NT2/D1 (cell line): ENCODE measurements around the gene FKBP10.

Experiments
- DNase-seq: peaks from one replicate; pipeline ENCODE4 v3.0.0-alpha.2; 2011; ENCODE audit warnings: low read depth, low spot score
- H3K27me3 ChIP-seq: 2 replicates; pipeline ENCODE4 v1.6.0; 2011; ENCODE audit warnings: mild to moderate bottlenecking; ENCODE audit not compliant: insufficient read length, insufficient read depth
- H3K36me3 ChIP-seq: 2 replicates; pipeline ENCODE4 v1.6.1; 2011; ENCODE audit warnings: mild to moderate bottlenecking, low read length, mixed read lengths; ENCODE audit not compliant: insufficient read depth, insufficient read length
- H3K4me1 ChIP-seq: 2 replicates; pipeline ENCODE4 v1.5.1; 2011; ENCODE audit not compliant: insufficient read depth, insufficient read length
- H3K4me3 ChIP-seq: 2 replicates; pipeline ENCODE4 v1.5.1; 2011; ENCODE audit warnings: low read depth; ENCODE audit not compliant: insufficient read length
- H3K9ac ChIP-seq: 2 replicates; pipeline ENCODE4 v1.6.0; 2011; ENCODE audit warnings: low read depth; ENCODE audit not compliant: insufficient read length
- H3K9me3 ChIP-seq: 2 replicates; pipeline ENCODE4 v1.5.1; 2011; ENCODE audit warnings: mild to moderate bottlenecking, low read length; ENCODE audit not compliant: insufficient read depth
- SUZ12 ChIP-seq: IDR thresholded peaks from 2 replicates; pipeline ENCODE4 v1.6.1; 2011; ENCODE audit not compliant: insufficient read length, insufficient read depth; ENCODE audit errors: extremely low read depth
- YY1 ChIP-seq: IDR thresholded peaks from 2 replicates; pipeline ENCODE4 v1.6.1; 2011; ENCODE audit not compliant: insufficient read length, insufficient read depth
- ZNF274 ChIP-seq: IDR thresholded peaks from 2 replicates; pipeline ENCODE4 v1.6.1; 2011; ENCODE audit warnings: mild to moderate bottlenecking, low read depth, low read length

FKBP10 gene, protein sequence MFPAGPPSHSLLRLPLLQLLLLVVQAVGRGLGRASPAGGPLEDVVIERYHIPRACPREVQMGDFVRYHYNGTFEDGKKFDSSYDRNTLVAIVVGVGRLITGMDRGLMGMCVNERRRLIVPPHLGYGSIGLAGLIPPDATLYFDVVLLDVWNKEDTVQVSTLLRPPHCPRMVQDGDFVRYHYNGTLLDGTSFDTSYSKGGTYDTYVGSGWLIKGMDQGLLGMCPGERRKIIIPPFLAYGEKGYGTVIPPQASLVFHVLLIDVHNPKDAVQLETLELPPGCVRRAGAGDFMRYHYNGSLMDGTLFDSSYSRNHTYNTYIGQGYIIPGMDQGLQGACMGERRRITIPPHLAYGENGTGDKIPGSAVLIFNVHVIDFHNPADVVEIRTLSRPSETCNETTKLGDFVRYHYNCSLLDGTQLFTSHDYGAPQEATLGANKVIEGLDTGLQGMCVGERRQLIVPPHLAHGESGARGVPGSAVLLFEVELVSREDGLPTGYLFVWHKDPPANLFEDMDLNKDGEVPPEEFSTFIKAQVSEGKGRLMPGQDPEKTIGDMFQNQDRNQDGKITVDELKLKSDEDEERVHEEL

DNA sequence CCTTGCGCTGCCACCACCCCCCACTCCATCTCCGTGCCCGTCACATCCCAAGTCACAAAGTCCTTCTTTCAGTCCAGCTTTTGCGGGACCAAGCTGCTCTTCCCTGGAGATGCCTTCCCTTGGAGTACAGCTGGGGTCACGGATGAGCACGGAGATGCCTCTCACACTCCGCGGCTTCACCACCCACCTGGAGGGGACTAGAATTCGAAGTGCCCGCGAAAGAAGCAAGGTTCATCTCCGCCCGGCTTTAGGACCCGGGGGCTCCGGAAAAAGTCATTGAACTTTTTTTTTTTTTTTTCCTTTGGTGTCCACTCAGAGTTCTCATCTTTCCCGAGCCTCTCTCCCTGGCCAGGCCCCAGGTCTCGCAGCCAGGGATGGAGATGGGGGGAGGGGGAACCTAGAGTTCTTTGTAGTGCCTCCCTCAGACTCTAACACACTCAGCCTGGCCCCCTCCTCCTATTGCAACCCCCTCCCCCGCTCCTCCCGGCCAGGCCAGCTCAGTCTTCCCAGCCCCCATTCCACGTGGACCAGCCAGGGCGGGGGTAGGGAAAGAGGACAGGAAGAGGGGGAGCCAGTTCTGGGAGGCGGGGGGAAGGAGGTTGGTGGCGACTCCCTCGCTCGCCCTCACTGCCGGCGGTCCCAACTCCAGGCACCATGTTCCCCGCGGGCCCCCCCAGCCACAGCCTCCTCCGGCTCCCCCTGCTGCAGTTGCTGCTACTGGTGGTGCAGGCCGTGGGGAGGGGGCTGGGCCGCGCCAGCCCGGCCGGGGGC is at the start of gene FKBP10:
FKBP10 (plus strand) TSS at position 624 of the 771 bp plus-strand sequence; CDS start at position 655, 31 bp downstream.
- TF ChIP-seq YY1 = no peak
- no peak for TF ChIP-seq SUZ12
- Histone ChIP-seq H3K4me1 (peaks cover 20% of the 10 kb centered on the region), H3K4me3 (peak within 1 kb of the TSS; percentile 87), H3K9ac (peak within 1 kb of the TSS; percentile 91), H3K36me3 (peaks cover 47% of the 10 kb centered on the region), H3K27me3 (no peaks in the 10 kb centered on the region), H3K9me3 (no peaks in the 10 kb centered on the region)
- peak; percentile 88 for DNase-seq

DNA sequence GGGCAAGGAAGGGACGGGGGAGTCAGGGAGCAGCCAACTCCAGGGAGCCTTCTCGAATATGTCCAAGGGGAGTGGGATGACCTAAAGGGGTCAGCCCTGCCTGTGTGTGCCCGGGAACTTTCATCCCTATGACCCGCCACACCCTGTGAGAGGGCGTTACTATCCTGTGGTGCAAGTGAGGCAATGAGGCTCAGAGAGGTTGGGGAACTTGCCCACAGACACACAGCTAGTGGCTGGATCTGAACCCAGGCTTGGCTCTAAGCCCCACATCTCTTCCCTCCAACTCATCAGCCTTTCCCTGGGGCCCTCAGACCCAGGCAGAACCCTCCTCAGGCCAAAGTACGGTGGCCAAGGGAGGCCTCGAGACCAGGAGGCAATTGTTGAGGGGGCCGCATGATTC is 49.5 kb upstream of the FKBP10 start:
- TF ChIP-seq SUZ12 (no peak), YY1 (no peak), ZNF274 (no peak)
- Histone ChIP-seq H3K36me3 (peaks cover 76% of the 10 kb centered on the region), H3K4me3 (no peak overlapping the region), H3K9ac (no peak overlapping the region), H3K9me3 (no peaks in the 10 kb centered on the region), H3K27me3 (no peaks in the 10 kb centered on the region), H3K4me1 (no peaks in the 10 kb centered on the region)
- no peak for DNase-seq

DNA sequence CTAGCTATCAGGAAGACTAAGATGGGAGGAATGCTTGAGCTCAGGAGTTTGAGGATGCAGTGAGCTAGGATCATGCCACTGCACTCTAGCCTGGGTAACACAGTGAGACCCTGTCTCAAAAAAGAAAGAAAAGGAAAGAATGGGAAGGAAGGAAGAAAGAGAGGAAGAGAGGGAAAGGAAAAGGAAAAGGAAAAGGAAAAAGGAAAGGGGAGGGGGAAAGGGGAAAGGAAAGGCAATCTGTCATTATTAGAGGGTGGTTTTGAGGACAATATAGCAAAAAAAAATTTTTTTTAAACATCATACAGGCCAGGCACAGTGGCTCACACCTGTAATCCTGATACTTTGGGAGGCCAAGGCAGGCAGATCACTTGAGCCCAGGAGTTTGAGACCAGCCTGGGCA is 46.7 kb upstream of the FKBP10 start:
- TF ChIP-seq SUZ12 (no peak), ZNF274 (no peak), YY1 (no peak)
- H3K4me3 ChIP-seq = no peak overlapping the region
- no peak for DNase-seq
- H3K27me3 ChIP-seq = no peaks in the 10 kb centered on the region
- peaks cover 87% of the 10 kb centered on the region for H3K36me3 ChIP-seq
- no peaks in the 10 kb centered on the region for H3K4me1 ChIP-seq
- no peak overlapping the region for H3K9ac ChIP-seq
- H3K9me3 ChIP-seq = no peaks in the 10 kb centered on the region

DNA sequence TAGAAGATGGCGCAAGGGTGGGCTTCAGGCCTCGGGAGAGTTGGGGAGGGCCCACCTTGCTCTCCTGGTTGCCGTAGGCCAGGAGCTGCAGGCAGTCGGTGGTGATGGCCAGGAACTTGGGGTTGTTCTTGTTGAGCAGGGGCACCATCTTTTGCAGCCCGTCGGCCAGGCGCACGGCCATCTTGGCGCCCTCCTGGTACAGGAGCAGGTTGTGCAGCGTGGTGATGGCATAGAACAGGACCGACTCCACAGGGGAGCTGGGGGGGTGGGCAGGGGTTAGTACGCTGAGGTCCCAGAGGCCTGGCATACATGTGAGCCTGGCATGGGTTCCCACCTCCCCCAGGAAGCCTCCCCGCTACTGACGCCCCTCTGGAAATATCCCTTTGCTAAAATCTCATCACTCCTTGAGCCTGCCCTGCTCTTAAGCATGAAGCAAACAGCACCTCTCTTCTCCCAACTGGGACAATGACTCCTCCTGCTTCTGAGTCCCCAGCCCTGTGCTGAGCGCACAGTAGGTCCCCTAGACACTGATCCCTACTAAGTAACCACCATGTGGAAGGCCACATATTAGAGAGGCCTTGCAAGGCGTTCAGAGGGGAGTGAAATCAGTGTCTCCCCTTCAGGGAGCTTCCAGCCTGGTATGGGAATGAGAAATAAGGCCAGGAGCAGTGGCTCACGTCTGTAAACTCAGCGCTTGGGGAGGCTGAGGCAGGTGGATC is 45.3 kb upstream of the FKBP10 start:
- Histone ChIP-seq H3K4me1 (no peaks in the 10 kb centered on the region), H3K9ac (no peak overlapping the region), H3K4me3 (no peak overlapping the region), H3K27me3 (no peaks in the 10 kb centered on the region), H3K36me3 (peaks cover 89% of the 10 kb centered on the region), H3K9me3 (no peaks in the 10 kb centered on the region)
- DNase-seq = no peak
- TF ChIP-seq SUZ12 (no peak), YY1 (no peak), ZNF274 (no peak)

DNA sequence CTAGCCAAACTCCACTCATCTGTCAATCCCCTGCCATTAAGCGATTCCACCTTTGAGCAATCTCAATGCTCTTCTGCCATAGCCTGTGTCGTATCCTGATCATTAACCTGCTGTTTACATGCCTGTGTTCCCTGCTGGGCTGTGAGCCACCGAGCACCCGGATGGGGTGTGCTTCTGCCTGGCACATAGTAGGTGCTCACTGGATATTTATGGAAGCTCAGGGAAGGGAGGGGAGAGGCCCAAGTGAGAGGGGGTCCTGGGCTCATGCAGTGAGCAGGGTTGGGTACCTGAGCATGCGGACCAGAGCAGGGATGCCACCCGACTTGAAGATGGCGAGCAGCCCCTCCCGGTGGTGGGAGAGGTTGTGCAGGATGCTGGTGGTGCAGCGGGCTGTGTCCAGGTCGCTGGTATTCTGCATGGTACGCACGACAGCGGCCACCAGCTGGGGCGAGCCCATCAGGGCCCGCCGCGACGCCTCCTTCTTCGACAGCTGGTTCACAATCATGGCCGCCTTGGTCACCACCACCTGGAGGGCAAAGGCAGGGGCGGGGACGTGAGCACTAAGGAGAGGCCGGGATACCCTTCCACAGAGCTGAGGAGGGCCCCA is 44.0 kb upstream of the FKBP10 start:
- Histone ChIP-seq H3K27me3 (no peaks in the 10 kb centered on the region), H3K9me3 (no peaks in the 10 kb centered on the region), H3K4me1 (peaks cover 9% of the 10 kb centered on the region), H3K9ac (no peak overlapping the region), H3K36me3 (peaks cover 83% of the 10 kb centered on the region), H3K4me3 (no peak overlapping the region)
- TF ChIP-seq YY1 = no peak
- TF ChIP-seq ZNF274 = no peak
- no peak for TF ChIP-seq SUZ12
- DNase-seq = no peak

DNA sequence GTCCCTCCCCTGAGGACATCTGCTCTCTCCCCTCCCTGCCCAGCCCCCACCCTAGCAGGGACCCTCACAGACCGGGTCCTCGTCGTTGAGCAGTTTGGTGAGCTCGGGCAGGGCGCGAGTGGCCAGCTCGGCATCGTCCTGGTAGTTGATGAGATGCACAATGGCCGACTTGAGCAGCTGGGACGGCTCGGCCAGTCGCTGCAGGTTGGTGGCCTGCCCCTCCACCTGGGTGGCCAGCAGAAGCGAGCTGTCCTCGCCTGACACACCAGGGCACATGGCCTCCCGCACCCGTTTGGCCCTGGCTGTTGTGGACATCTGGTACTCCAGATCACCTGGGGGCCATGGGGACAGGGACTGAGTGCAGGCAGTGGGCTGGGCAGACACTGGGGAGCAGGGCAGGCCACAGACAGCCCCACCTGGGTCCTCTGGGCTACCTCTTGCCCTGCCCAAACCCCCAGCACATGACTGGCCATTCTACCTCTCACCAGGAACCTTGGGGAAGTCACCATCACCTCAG is 43.4 kb upstream of the FKBP10 start:
- no peak overlapping the region for H3K9ac ChIP-seq
- no peak for DNase-seq
- peaks cover 79% of the 10 kb centered on the region for H3K36me3 ChIP-seq
- H3K9me3 ChIP-seq = no peaks in the 10 kb centered on the region
- TF ChIP-seq YY1 (no peak), SUZ12 (no peak), ZNF274 (no peak)
- H3K4me3 ChIP-seq = no peak overlapping the region
- peaks cover 11% of the 10 kb centered on the region for H3K4me1 ChIP-seq
- no peaks in the 10 kb centered on the region for H3K27me3 ChIP-seq
